22Rv1 (cell line): Measurements from ENCODE around the gene CAPZB.

ENCODE experiments used
- ZFX ChIP-seq: fragments of 450-650 bp; IDR thresholded peaks from 2 replicates; pipeline ENCODE4 v1.6.1; 2017; ENCODE audit warnings: antibody characterized with exemption, borderline replicate concordance
- TF ChIP-seq, protein P1 (sequence below): fragments of 450-650 bp; IDR thresholded peaks from 2 replicates; pipeline ENCODE4 v1.5.1; 2017; ENCODE audit warnings: mild to moderate bottlenecking

GRCh38 chr1:19350566-19350965 lies 134.8 kb downstream of the CAPZB start:
- TF ChIP-seq, protein P1, sequence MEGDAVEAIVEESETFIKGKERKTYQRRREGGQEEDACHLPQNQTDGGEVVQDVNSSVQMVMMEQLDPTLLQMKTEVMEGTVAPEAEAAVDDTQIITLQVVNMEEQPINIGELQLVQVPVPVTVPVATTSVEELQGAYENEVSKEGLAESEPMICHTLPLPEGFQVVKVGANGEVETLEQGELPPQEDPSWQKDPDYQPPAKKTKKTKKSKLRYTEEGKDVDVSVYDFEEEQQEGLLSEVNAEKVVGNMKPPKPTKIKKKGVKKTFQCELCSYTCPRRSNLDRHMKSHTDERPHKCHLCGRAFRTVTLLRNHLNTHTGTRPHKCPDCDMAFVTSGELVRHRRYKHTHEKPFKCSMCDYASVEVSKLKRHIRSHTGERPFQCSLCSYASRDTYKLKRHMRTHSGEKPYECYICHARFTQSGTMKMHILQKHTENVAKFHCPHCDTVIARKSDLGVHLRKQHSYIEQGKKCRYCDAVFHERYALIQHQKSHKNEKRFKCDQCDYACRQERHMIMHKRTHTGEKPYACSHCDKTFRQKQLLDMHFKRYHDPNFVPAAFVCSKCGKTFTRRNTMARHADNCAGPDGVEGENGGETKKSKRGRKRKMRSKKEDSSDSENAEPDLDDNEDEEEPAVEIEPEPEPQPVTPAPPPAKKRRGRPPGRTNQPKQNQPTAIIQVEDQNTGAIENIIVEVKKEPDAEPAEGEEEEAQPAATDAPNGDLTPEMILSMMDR: no peak
- TF ChIP-seq ZFX: no peak
